ENCODE data around the gene TMEM100. TPM values are rescaled to one million over a fixed set of nuclear protein-coding genes. Genes with fewer than 3 reads are reported as not detected.

TMEM100 gene
- total RNA-seq, 1 donor, result 0.36 TPM

DNA sequence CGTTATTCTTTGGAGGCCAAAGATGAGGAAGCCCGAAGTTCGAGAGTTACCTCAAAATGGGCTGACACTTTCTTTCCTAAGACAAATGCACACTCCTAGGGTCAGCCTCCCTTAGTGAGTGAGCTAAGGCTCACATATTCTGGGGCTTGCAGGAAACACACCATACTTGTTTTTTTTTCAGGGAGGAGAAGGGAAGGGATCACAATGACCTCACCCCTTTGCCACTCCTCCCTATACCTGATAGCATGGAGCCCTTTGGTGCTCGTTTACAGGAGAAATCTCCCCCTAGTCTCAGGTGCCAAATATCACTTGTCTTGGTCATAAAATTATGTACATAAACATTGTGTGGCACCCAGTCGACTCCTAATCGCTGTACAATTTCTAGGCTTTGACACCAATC, 4.6 kb upstream of the TMEM100 start:
- Histone ChIP-seq H3K9me3 (ENCODE audit: low read depth, low read length) (no peaks in the 10 kb centered on the region), H3K36me3 (ENCODE audit: insufficient read depth, low read length) (no peaks in the 10 kb centered on the region), H3K27ac (ENCODE audit: low read depth, low read length) (no peak overlapping the region), H3K4me2 (ENCODE audit: insufficient read depth, low read length) (no peak overlapping the region), H3K79me2 (ENCODE audit: insufficient read depth, low read length) (no peaks in the 10 kb centered on the region), H3K4me1 (ENCODE audit: insufficient read depth, low read length) (peaks cover 67% of the 10 kb centered on the region), H3K4me3 (ENCODE audit: insufficient read depth, low read length) (no peak overlapping the region), H3K27me3 (ENCODE audit: insufficient read depth, low read length) (no peaks in the 10 kb centered on the region), H2AFZ (ENCODE audit: low read length) (no peak overlapping the region), H4K20me1 (ENCODE audit: insufficient read depth, low read length) (no peaks in the 10 kb centered on the region)
- TF ChIP-seq, protein P1, sequence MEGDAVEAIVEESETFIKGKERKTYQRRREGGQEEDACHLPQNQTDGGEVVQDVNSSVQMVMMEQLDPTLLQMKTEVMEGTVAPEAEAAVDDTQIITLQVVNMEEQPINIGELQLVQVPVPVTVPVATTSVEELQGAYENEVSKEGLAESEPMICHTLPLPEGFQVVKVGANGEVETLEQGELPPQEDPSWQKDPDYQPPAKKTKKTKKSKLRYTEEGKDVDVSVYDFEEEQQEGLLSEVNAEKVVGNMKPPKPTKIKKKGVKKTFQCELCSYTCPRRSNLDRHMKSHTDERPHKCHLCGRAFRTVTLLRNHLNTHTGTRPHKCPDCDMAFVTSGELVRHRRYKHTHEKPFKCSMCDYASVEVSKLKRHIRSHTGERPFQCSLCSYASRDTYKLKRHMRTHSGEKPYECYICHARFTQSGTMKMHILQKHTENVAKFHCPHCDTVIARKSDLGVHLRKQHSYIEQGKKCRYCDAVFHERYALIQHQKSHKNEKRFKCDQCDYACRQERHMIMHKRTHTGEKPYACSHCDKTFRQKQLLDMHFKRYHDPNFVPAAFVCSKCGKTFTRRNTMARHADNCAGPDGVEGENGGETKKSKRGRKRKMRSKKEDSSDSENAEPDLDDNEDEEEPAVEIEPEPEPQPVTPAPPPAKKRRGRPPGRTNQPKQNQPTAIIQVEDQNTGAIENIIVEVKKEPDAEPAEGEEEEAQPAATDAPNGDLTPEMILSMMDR (IDR thresholded peaks at IDR 0.05; ENCODE audit: extremely low read depth, low read depth, low read length), result no peak
- no peak for DNase-seq (ENCODE audit: insufficient read length, low spot score, missing footprints)

DNA sequence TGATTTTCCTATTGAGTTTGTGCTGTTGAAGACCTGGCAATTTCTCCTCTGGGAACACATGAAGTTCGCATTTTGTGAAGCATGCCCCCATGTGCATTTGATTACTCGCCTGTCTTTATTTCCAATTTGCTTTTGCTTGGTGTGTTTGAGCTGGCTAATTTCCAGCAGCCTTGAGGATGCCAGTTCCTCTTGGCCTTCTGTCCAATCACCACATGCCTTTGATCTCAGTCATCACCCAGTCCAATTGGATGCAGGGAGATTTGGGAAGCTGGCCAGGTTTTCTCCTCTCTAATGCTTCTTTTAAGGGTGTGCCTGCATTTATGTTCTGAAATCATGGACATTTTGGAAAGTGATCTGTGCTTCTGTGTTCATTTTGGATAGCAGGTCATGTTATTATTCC, 3.8 kb upstream of the TMEM100 start:
- Histone ChIP-seq H3K36me3 (ENCODE audit: insufficient read depth, low read length) (no peaks in the 10 kb centered on the region), H3K4me3 (ENCODE audit: insufficient read depth, low read length) (no peak overlapping the region), H3K79me2 (ENCODE audit: insufficient read depth, low read length) (no peaks in the 10 kb centered on the region), H3K27ac (ENCODE audit: low read depth, low read length) (no peak overlapping the region), H3K9me3 (ENCODE audit: low read depth, low read length) (no peaks in the 10 kb centered on the region), H4K20me1 (ENCODE audit: insufficient read depth, low read length) (no peaks in the 10 kb centered on the region), H3K27me3 (ENCODE audit: insufficient read depth, low read length) (no peaks in the 10 kb centered on the region), H3K4me1 (ENCODE audit: insufficient read depth, low read length) (peaks cover 65% of the 10 kb centered on the region), H2AFZ (ENCODE audit: low read length) (no peak overlapping the region), H3K4me2 (ENCODE audit: insufficient read depth, low read length) (peak overlapping the region; percentile 55)
- DNase-seq (ENCODE audit: insufficient read length, low spot score, missing footprints), result peak; percentile 70
- TF ChIP-seq, protein P1 (IDR thresholded peaks at IDR 0.05; ENCODE audit: extremely low read depth, low read depth, low read length), result no peak

DNA sequence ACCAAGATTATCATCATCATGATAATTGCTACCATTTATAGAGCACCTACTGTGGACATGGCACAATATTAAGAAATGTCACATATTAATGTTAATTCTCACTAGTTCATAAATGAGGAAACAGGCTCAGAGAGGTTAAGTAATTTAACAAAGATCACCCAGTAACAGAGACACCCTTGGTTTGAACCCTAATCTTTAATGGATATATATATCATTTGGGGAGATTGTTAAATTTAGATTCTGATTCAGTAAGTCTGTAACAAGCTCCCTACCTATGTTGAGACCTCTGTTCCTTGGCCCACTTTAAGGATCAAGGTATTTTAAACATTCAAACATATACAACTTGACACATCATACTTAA, 804 bp upstream of the TMEM100 start:
- Histone ChIP-seq H3K9me3 (ENCODE audit: low read depth, low read length) (no peaks in the 10 kb centered on the region), H2AFZ (ENCODE audit: low read length) (no peak overlapping the region), H3K4me1 (ENCODE audit: insufficient read depth, low read length) (peaks cover 51% of the 10 kb centered on the region)

DNA sequence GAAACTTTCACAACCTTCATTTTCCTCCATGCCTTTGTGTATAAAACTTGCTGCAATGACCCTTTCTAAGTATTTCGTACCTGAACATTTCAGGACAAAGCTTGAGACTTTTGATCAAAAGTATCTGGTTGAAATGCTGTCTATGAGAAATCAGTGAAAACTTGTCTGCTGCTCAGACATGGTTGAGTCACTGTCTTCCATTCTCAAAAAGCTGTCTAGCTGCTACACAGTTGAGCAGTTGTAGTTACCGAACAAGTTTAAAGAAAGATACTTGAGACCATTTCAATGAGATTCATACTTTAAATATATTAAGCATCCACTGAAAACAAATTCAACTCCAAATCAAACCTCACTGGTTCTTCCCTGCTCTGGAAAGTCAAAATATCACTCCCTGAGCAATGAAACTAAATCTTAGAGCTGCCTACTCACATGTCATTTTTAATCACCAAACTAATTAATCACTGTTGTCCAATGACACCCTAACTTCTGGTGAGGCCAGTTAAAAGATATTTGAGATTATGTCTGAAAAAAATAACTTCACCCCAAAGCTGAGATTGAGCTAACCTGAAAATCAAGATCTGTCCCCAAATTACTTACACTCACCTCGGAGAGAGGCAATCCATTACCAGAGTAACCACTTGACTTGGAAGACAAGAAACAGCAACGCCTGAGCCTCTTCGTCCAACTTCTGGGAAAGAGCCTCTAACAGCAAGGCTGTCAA, 488 bp downstream of the TMEM100 start:
- Histone ChIP-seq H4K20me1 (ENCODE audit: insufficient read depth, low read length) (no peaks in the 10 kb centered on the region), H3K27me3 (ENCODE audit: insufficient read depth, low read length) (no peaks in the 10 kb centered on the region), H3K9me3 (ENCODE audit: low read depth, low read length) (no peaks in the 10 kb centered on the region), H3K4me3 (ENCODE audit: insufficient read depth, low read length) (peak overlapping the region; percentile 59), H3K36me3 (ENCODE audit: insufficient read depth, low read length) (no peaks in the 10 kb centered on the region), H3K79me2 (ENCODE audit: insufficient read depth, low read length) (no peaks in the 10 kb centered on the region), H2AFZ (ENCODE audit: low read length) (peak overlapping the region; percentile 44), H3K27ac (ENCODE audit: low read depth, low read length) (peak overlapping the region; percentile 37), H3K4me1 (ENCODE audit: insufficient read depth, low read length) (peaks cover 38% of the 10 kb centered on the region), H3K4me2 (ENCODE audit: insufficient read depth, low read length) (peak overlapping the region; percentile 82)
- TF ChIP-seq, protein P1 (IDR thresholded peaks at IDR 0.05; ENCODE audit: extremely low read depth, low read depth, low read length), result no peak
- DNase-seq (ENCODE audit: insufficient read length, low spot score, missing footprints), result peak; percentile 23

More for the DNA sequence above, 804 bp upstream of the TMEM100 start:
- no peaks in the 10 kb centered on the region for H3K27me3 ChIP-seq (ENCODE audit: insufficient read depth, low read length)
- TF ChIP-seq, protein P1 (IDR thresholded peaks at IDR 0.05; ENCODE audit: extremely low read depth, low read depth, low read length), result no peak
- H3K4me2 ChIP-seq (ENCODE audit: insufficient read depth, low read length), result peak overlapping the region; percentile 82
- no peaks in the 10 kb centered on the region for H4K20me1 ChIP-seq (ENCODE audit: insufficient read depth, low read length)
- no peak for DNase-seq (ENCODE audit: insufficient read length, low spot score, missing footprints)
- H3K36me3 ChIP-seq (ENCODE audit: insufficient read depth, low read length), result no peaks in the 10 kb centered on the region
- H3K4me3 ChIP-seq (ENCODE audit: insufficient read depth, low read length), result no peak overlapping the region
- peak overlapping the region; percentile 37 for H3K27ac ChIP-seq (ENCODE audit: low read depth, low read length)
- H3K79me2 ChIP-seq (ENCODE audit: insufficient read depth, low read length), result no peaks in the 10 kb centered on the region

Data from osteoblast (primary cell).